OCI-LY3 (cell line): ENCODE data around the gene TMPO.
"Not testable (repeated sequence)": the region's sequence is repeated elsewhere in the genome, so short reads cannot be mapped to it uniquely, and the experiment has no call there.

Experiments used
- H2AFZ ChIP-seq: fragments of 200-600, 300-600 bp; shearing (Covaris generic); 2 replicates; pipeline ENCODE4 v1.6.0; 2014; ENCODE audit warnings: antibody characterized with exemption, low read depth, low read length
- H3K27ac ChIP-seq: fragments of 200-600, 300-600 bp; sonication (generic); 2 replicates; pipeline ENCODE4 v1.5.1; 2014; ENCODE audit warnings: mild to moderate bottlenecking, low read length, moderate library complexity, mixed read lengths
- H3K27me3 ChIP-seq: fragments of 200-600, 300-600 bp; sonication (generic); 2 replicates; pipeline ENCODE4 v1.6.1; 2014; ENCODE audit warnings: low read depth, low read length, mixed read lengths
- H3K36me3 ChIP-seq: fragments of 200-600, 300-600 bp; sonication (generic); replicated peaks from 2 replicates; pipeline ENCODE3; 2014; ENCODE audit warnings: low read depth, low read length, mixed read lengths
- H3K4me1 ChIP-seq: fragments of 300-600, 200-600 bp; sonication (generic); 2 replicates; pipeline ENCODE4 v1.6.1; 2014; ENCODE audit warnings: low read length, mixed read lengths
- H3K4me2 ChIP-seq: fragments of 200-600, 300-600 bp; sonication (generic); 2 replicates; pipeline ENCODE4 v1.6.1; 2014; ENCODE audit warnings: low read length, mixed read lengths
- H3K4me3 ChIP-seq: fragments of 300-600, 200-600 bp; sonication (generic); 2 replicates; pipeline ENCODE4 v1.5.1; 2014; ENCODE audit warnings: antibody characterized with exemption, mild to moderate bottlenecking, low read length, moderate library complexity
- H3K79me2 ChIP-seq: fragments of 300-600, 200-600 bp; shearing (Covaris generic); 2 replicates; pipeline ENCODE4 v1.6.1; 2014; ENCODE audit warnings: mild to moderate bottlenecking, low read length, mixed read lengths
- H3K9ac ChIP-seq: fragments of 300-600, 200-600 bp; shearing (Covaris generic); 2 replicates; pipeline ENCODE4 v1.6.0; 2014; ENCODE audit warnings: mild to moderate bottlenecking, low read length, moderate library complexity
- H3K9me3 ChIP-seq: fragments of 200-600, 300-600 bp; shearing (Covaris generic); 2 replicates; pipeline ENCODE4 v1.6.1; 2014; ENCODE audit warnings: low read length, mixed read lengths; ENCODE audit not compliant: insufficient read depth
- H4K20me1 ChIP-seq: fragments of 200-600, 300-600 bp; sonication (generic); 2 replicates; pipeline ENCODE4 v1.6.1; 2016; ENCODE audit warnings: low read length, mixed read lengths; ENCODE audit not compliant: insufficient read depth
- EZH2phosphoT487 ChIP-seq: fragments of 200-600 bp; shearing (Covaris generic); IDR thresholded peaks from 2 replicates; pipeline ENCODE4 v1.6.1; 2018; ENCODE audit warnings: antibody characterized with exemption, mixed run types, low read depth
- TF ChIP-seq, protein P1 (sequence below): fragments of 200-600, 300-600 bp; sonication (generic); IDR thresholded peaks from 2 replicates; pipeline ENCODE4 v1.5.1; 2014; ENCODE audit warnings: antibody characterized with exemption, low read length, low read depth

TMPO gene

GRCh38 chr12:98503342-98503591 lies 12.1 kb upstream of the TMPO start:
- Histone ChIP-seq H4K20me1 (no peaks in the 10 kb centered on the region), H3K4me3 (peak overlapping the region; percentile 79), H3K27me3 (no peaks in the 10 kb centered on the region), H3K9me3 (no peaks in the 10 kb centered on the region), H3K79me2 (no peaks in the 10 kb centered on the region), H3K4me2 (peak overlapping the region; percentile 83), H3K36me3 (no peaks in the 10 kb centered on the region), H3K27ac (peak overlapping the region; percentile 96), H3K4me1 (peaks cover 8% of the 10 kb centered on the region), H3K9ac (peak overlapping the region; percentile 88), H2AFZ (peak overlapping the region; percentile 89)
- TF ChIP-seq, protein P1, sequence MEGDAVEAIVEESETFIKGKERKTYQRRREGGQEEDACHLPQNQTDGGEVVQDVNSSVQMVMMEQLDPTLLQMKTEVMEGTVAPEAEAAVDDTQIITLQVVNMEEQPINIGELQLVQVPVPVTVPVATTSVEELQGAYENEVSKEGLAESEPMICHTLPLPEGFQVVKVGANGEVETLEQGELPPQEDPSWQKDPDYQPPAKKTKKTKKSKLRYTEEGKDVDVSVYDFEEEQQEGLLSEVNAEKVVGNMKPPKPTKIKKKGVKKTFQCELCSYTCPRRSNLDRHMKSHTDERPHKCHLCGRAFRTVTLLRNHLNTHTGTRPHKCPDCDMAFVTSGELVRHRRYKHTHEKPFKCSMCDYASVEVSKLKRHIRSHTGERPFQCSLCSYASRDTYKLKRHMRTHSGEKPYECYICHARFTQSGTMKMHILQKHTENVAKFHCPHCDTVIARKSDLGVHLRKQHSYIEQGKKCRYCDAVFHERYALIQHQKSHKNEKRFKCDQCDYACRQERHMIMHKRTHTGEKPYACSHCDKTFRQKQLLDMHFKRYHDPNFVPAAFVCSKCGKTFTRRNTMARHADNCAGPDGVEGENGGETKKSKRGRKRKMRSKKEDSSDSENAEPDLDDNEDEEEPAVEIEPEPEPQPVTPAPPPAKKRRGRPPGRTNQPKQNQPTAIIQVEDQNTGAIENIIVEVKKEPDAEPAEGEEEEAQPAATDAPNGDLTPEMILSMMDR, result no peak
- no peak for TF ChIP-seq EZH2phosphoT487

DNA sequence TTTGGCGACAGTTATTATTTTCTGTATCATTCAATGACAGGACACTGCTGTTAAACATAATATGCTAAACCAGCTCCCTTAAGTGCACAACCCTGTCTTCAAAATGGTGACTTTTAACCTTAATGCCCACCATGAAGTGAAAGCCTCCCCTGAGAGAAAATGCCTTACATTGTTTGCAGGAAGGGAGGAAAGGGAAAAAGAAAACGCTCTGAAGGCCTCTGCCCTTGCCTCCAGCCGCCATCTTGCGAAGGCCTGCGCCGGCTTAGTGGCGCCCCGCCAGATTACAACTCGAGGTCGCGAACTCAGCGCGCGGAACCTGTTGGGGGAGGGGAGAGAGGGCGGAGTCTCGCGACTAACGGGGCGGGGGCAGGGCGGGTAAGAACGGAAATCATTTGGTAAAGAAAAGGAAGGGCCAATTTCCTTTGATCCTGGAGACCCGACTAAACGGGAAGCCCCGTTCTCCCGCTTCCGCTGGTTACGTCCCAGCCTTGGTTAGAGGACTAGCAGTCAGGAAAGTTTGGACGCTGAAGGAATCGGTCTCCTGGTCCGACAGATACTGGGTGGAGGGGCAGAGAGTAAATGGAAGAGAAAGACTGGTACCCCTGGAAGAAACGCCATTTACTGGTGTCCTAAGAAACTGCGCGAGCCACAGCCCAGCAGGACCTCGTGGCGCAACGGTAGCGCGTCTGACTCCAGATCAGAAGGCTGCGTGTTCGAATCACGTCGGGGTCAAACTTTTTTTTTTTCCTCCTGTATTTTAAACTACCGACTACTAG lies 11.6 kb upstream of the TMPO start:
- TF ChIP-seq, protein P1, result no peak
- no peak for TF ChIP-seq EZH2phosphoT487
- no peaks in the 10 kb centered on the region for H3K9me3 ChIP-seq
- peak overlapping the region; percentile 96 for H3K27ac ChIP-seq
- peak overlapping the region; percentile 79 for H3K4me3 ChIP-seq
- H4K20me1 ChIP-seq, result no peaks in the 10 kb centered on the region
- H3K4me2 ChIP-seq, result peak overlapping the region; percentile 83
- H3K9ac ChIP-seq, result peak overlapping the region; percentile 88
- peak overlapping the region; percentile 89 for H2AFZ ChIP-seq
- no peaks in the 10 kb centered on the region for H3K79me2 ChIP-seq
- H3K4me1 ChIP-seq, result peaks cover 8% of the 10 kb centered on the region
- H3K27me3 ChIP-seq, result no peaks in the 10 kb centered on the region
- no peaks in the 10 kb centered on the region for H3K36me3 ChIP-seq

- Histone ChIP-seq H3K36me3 (no peaks in the 10 kb centered on the region), H3K27ac (peak overlapping the region; percentile 96), H3K4me1 (peaks cover 8% of the 10 kb centered on the region), H3K9ac (peak overlapping the region; percentile 88), H3K9me3 (no peaks in the 10 kb centered on the region), H3K4me2 (peak overlapping the region; percentile 69), H3K4me3 (peak overlapping the region; percentile 79), H3K79me2 (no peaks in the 10 kb centered on the region), H4K20me1 (no peaks in the 10 kb centered on the region), H3K27me3 (no peaks in the 10 kb centered on the region), H2AFZ (peak overlapping the region; percentile 80)
- TF ChIP-seq EZH2phosphoT487, result no peak
- TF ChIP-seq, protein P1, result no peak
Measured at GRCh38 chr12:98504368-98504617, 11.1 kb upstream of the TMPO start.

- H3K27me3 ChIP-seq, result no peaks in the 10 kb centered on the region
- H3K4me3 ChIP-seq, result no peak overlapping the region
- no peaks in the 10 kb centered on the region for H3K9me3 ChIP-seq
- peaks cover 11% of the 10 kb centered on the region for H3K36me3 ChIP-seq
- peaks cover 13% of the 10 kb centered on the region for H3K79me2 ChIP-seq
- H4K20me1 ChIP-seq, result peaks cover 5% of the 10 kb centered on the region; the same call in 1 of the 2 replicates
- H3K9ac ChIP-seq, result no peak overlapping the region
- TF ChIP-seq, protein P1, result no peak
- TF ChIP-seq EZH2phosphoT487, result no peak
- H3K4me1 ChIP-seq, result peaks cover 20% of the 10 kb centered on the region
- H2AFZ ChIP-seq, result no peak overlapping the region
- H3K27ac ChIP-seq, result no peak overlapping the region
- no peak overlapping the region for H3K4me2 ChIP-seq
Measured at GRCh38 chr12:98509063-98509462, 6.3 kb upstream of the TMPO start.

GRCh38 chr12:98511806-98512205 lies 3.6 kb upstream of the TMPO start:
- not testable (repeated sequence) for H3K9ac ChIP-seq, H2AFZ ChIP-seq, H3K4me3 ChIP-seq, H3K27me3 ChIP-seq, H3K9me3 ChIP-seq, H3K27ac ChIP-seq, H4K20me1 ChIP-seq, H3K4me2 ChIP-seq
- Histone ChIP-seq H3K4me1 (peaks cover 18% of the 10 kb centered on the region), H3K79me2 (peaks cover 37% of the 10 kb centered on the region), H3K36me3 (peaks cover 11% of the 10 kb centered on the region)
